LNCaP clone FGC (cell line): ENCODE results near the gene NOS1.

Source experiments
- DNase-seq: peaks from one replicate; pipeline ENCODE4 v3.0.0-alpha.2; 2011; ENCODE audit warnings: low read depth
- H3K4me3 ChIP-seq: 2 replicates; pipeline ENCODE4 v1.5.1; 2011; ENCODE audit warnings: mild to moderate bottlenecking, low read depth, low read length, control low read depth
- TF ChIP-seq, protein P1 (sequence below): IDR thresholded peaks from 2 replicates; pipeline ENCODE4 v1.5.1; 2012; ENCODE audit warnings: mild to moderate bottlenecking; ENCODE audit not compliant: control insufficient read depth, insufficient read depth; ENCODE audit errors: extremely low read depth

Gene NOS1

GRCh38 chr12:117344716-117345115 lies 16.7 kb downstream of the NOS1 start:
- no peak for DNase-seq
- TF ChIP-seq, protein P1, sequence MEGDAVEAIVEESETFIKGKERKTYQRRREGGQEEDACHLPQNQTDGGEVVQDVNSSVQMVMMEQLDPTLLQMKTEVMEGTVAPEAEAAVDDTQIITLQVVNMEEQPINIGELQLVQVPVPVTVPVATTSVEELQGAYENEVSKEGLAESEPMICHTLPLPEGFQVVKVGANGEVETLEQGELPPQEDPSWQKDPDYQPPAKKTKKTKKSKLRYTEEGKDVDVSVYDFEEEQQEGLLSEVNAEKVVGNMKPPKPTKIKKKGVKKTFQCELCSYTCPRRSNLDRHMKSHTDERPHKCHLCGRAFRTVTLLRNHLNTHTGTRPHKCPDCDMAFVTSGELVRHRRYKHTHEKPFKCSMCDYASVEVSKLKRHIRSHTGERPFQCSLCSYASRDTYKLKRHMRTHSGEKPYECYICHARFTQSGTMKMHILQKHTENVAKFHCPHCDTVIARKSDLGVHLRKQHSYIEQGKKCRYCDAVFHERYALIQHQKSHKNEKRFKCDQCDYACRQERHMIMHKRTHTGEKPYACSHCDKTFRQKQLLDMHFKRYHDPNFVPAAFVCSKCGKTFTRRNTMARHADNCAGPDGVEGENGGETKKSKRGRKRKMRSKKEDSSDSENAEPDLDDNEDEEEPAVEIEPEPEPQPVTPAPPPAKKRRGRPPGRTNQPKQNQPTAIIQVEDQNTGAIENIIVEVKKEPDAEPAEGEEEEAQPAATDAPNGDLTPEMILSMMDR, result no peak
- H3K4me3 ChIP-seq, result no peak overlapping the region

GRCh38 chr12:117343849-117344248 lies 17.6 kb downstream of the NOS1 start:
- TF ChIP-seq, protein P1, result no peak
- H3K4me3 ChIP-seq, result no peak overlapping the region
- no peak for DNase-seq

GRCh38 chr12:117343296-117343695 lies 18.1 kb downstream of the NOS1 start:
- no peak for DNase-seq
- TF ChIP-seq, protein P1, result no peak
- H3K4me3 ChIP-seq, result no peak overlapping the region

DNA sequence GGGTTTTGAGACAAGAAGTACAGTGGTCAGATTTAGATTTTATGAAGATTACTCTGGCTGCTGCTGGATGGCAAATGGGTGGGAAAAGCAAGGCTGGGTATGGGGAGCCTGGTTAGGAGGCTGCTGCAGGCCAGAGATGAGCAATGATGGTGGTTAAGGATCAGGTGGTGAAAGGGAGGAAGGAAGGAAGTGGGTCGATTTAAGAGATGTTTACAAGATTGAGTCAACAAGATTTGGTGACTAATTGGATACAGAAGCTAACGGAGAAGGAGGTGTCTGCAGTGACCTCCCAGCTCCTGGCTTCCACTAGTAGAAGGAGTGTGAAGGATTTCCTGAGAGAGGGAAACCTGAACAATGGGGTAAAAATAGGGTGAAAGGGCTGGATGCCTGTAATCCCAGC lies 18.7 kb downstream of the NOS1 start:
- H3K4me3 ChIP-seq, result no peak overlapping the region
- TF ChIP-seq, protein P1, result no peak
- DNase-seq, result no peak

DNA sequence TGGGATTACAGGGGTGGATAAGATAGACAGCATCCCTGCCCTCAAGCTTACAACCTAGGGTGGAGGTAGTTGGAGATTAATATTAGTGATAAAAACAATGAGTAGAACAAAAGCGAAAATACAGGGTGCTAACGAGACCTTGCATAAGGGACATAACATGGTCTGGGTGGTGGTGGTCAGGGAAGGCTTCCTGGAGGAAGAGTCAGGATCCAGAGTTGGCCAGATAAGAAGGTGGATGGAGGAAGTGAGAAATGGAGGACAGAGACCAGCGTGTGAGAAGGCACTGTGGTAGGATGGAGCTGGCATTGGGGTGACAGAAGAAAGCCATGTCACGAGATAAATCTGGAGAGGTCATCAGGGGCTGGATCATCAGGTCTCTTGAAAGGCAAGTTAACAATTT lies 19.2 kb downstream of the NOS1 start:
- H3K4me3 ChIP-seq, result no peak overlapping the region
- DNase-seq, result no peak
- TF ChIP-seq, protein P1, result no peak

GRCh38 chr12:117339104-117339503 lies 22.3 kb downstream of the NOS1 start:
- TF ChIP-seq, protein P1, result no peak
- H3K4me3 ChIP-seq, result no peak overlapping the region
- DNase-seq, result no peak

DNA sequence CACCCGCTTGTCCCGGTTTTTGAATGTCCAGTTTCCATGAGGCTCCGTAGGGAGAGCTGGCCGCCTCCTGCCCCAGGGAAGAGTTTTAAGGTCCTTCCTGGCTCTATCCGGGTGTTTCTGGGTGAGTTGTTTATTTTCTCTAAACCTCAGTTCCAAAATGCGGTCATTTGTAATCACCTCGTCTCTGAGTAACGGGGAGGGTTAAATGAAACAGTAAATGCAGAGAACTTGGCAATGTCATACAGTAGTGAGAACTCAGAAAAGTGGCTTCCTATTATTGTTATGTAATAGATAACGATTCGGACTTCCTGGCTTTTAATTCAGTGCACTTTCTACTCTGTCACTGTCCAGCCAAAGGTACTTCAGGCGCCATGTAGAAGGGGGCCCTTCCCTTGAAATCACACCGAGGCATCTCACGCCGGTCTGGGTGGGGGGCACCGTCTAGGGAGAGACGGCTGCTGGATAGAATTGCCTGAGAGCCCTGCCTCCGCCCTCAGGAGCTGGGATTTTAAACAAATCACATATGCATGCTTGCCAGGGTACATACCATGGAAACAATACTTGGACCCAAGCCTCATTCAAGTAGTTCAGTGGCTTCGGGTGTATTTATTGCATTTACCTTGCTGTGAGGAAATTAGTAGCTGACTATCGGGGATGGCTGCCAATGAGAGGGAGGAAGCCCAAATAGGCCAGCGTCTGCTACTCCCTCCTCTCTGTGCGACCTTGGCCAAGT lies 26.4 kb downstream of the NOS1 start:
- DNase-seq, result peak; percentile 47
- TF ChIP-seq, protein P1, result no peak
- H3K4me3 ChIP-seq, result no peak overlapping the region
